Skeletal muscle satellite cell (primary cell): ENCODE measurements around the gene MPND.

Experiments used
- H3K27me3 ChIP-seq: 2 replicates; pipeline ENCODE4 v1.7.0; 2013; ENCODE audit warnings: low read length; ENCODE audit not compliant: control insufficient read depth, insufficient read depth
- H3K36me3 ChIP-seq: 2 replicates; pipeline ENCODE4 v1.7.0; 2013; ENCODE audit warnings: mild to moderate bottlenecking, control low read depth, low read length; ENCODE audit not compliant: insufficient read depth
- H3K4me1 ChIP-seq: 2 replicates; pipeline ENCODE4 v1.7.0; 2013; ENCODE audit warnings: low read length; ENCODE audit not compliant: control insufficient read depth, insufficient read depth
- H3K4me2 ChIP-seq: 2 replicates; pipeline ENCODE4 v1.7.0; 2013; ENCODE audit warnings: mild to moderate bottlenecking, low read length
- H3K4me3 ChIP-seq: 2 replicates; pipeline ENCODE4 v1.7.0; 2013; ENCODE audit warnings: low read length
- H3K9ac ChIP-seq: 2 replicates; pipeline ENCODE4 v1.7.0; 2013; ENCODE audit warnings: mild to moderate bottlenecking, low read depth, low read length, moderate library complexity
- H3K9me3 ChIP-seq: replicated peaks from 2 replicates; pipeline ENCODE4 v1.7.0; 2013; ENCODE audit warnings: mild to moderate bottlenecking, control low read depth, low read length

Gene MPND

GRCh38 chr19:4406626-4407025 lies 63.3 kb downstream of the MPND start:
- Histone ChIP-seq H3K36me3 (peaks cover 16% of the 10 kb centered on the region), H3K4me2 (no peak overlapping the region), H3K4me1 (peaks cover 17% of the 10 kb centered on the region), H3K27me3 (no peaks in the 10 kb centered on the region), H3K4me3 (no peak overlapping the region), H3K9ac (no peak overlapping the region), H3K9me3 (no peaks in the 10 kb centered on the region)

GRCh38 chr19:4409123-4409933 lies 66.0 kb downstream of the MPND start:
- no peaks in the 10 kb centered on the region for H3K9me3 ChIP-seq
- peaks cover 29% of the 10 kb centered on the region for H3K36me3 ChIP-seq
- peaks cover 4% of the 10 kb centered on the region for H3K4me1 ChIP-seq

More at GRCh38 chr19:4409123-4409933, 66.0 kb downstream of the MPND start:
- Histone ChIP-seq H3K4me3 (no peak overlapping the region), H3K27me3 (no peaks in the 10 kb centered on the region), H3K4me2 (no peak overlapping the region), H3K9ac (no peak overlapping the region)
